T-cell (primary cell): ENCODE measurements around the gene SAFB2. TPM values are rescaled to one million over a fixed set of nuclear protein-coding genes. Genes with fewer than 3 reads are reported as not detected.
A peak's percentile ranks its signal among the peaks of the same experiment; 100 is the strongest.

Experiments used
- ATAC-seq, 4 experiments: fragments of 200-7000 bp in 3 of 4; fragments of 150-1000 bp in 1 of 4; cut with Tn5 transposase; replicated peaks in 1 of 4; 1 replicate in 3 of 4; 2 replicates in 1 of 4; pipeline ENCODE4 v1.10.0; 2021; ENCODE audit warnings: moderate library complexity in 3 of 4, mild to moderate bottlenecking in 2 of 4, moderate number of reproducible peaks in 1 of 4
- CTCF ChIA-PET, 2 donors: fragments of 300-600 bp; sonication (Branson Sonifier 250); formaldehyde crosslinking; loops; one replicate each; lab custom pipeline; 2022; ENCODE audit warnings: antibody characterized with exemption in 2 of 2; lab: Charles Lee
- POLR2A ChIA-PET, 2 donors: fragments of 300-600 bp; sonication (Branson Sonifier 250); formaldehyde crosslinking; loops; one replicate each; lab custom pipeline; 2022; ENCODE audit warnings: antibody characterized with exemption in 2 of 2; lab: Charles Lee
- DNase-seq, 35 experiments: peaks; one replicate each; pipeline versions ENCODE4 v3.0.0 to v3.0.0-alpha.2; 2013 to 2023
- H3K27ac ChIP-seq: one replicate; pipeline ENCODE4 v1.5.1; 2013; ENCODE audit warnings: low read length
- H3K27me3 ChIP-seq, 2 experiments: replicated peaks in 1 of 2; 1 replicate in 1 of 2; 2 replicates in 1 of 2; pipeline versions ENCODE4 v1.6.1 to v1.7.0; 2013; ENCODE audit warnings: low read length in 1 of 2, mixed read lengths in 1 of 2; ENCODE audit not compliant: control insufficient read depth in 2 of 2, insufficient read depth in 2 of 2; ENCODE audit errors: extremely low read depth in 1 of 2
- H3K36me3 ChIP-seq, 2 donors: 1 replicate in 1 of 2; 2 replicates in 1 of 2; pipeline versions ENCODE4 v1.6.1 to v1.7.0; 2013; ENCODE audit warnings: low read length in 1 of 2; ENCODE audit not compliant: control insufficient read depth in 2 of 2, insufficient read depth in 1 of 2; ENCODE audit errors: extremely low read depth in 1 of 2
- H3K4me1 ChIP-seq, 2 experiments: 1 replicate in 1 of 2; 2 replicates in 1 of 2; pipeline versions ENCODE4 v1.6.1 to v1.7.0; 2013; ENCODE audit warnings: low read length in 2 of 2, mixed read lengths in 1 of 2; ENCODE audit not compliant: insufficient read depth in 2 of 2, control insufficient read depth in 1 of 2; ENCODE audit errors: extremely low read depth in 1 of 2
- H3K4me3 ChIP-seq, 2 donors: 1 replicate in 1 of 2; 2 replicates in 1 of 2; pipeline versions ENCODE4 v1.5.1 to v1.7.0; 2013; ENCODE audit warnings: mild to moderate bottlenecking in 2 of 2, low read length in 1 of 2, moderate library complexity in 1 of 2; ENCODE audit not compliant: control insufficient read depth in 1 of 2; ENCODE audit errors: extremely low read depth in 1 of 2
- H3K9me3 ChIP-seq: 2 replicates; pipeline ENCODE4 v1.7.0; 2013
- H3K27ac Mint-ChIP-seq, 2 donors: one replicate each; pipeline ENCODE4 v1.8.0; 2020 to 2021; ENCODE audit warnings: mild to moderate bottlenecking in 2 of 2, mixed read lengths in 2 of 2
- H3K27me3 Mint-ChIP-seq, 2 donors: one replicate each; pipeline ENCODE4 v1.8.0; 2021 to 2022; ENCODE audit warnings: mixed read lengths in 2 of 2
- H3K36me3 Mint-ChIP-seq: one replicate; pipeline ENCODE4 v1.8.0; 2021; ENCODE audit warnings: mixed read lengths
- H3K4me1 Mint-ChIP-seq, 3 donors: one replicate each; pipeline ENCODE4 v1.8.0; 2020 to 2022; ENCODE audit warnings: mixed read lengths in 3 of 3, mild to moderate bottlenecking in 1 of 3
- H3K4me3 Mint-ChIP-seq, 3 donors: one replicate each; pipeline ENCODE4 v1.8.0; 2020 to 2022; ENCODE audit warnings: mild to moderate bottlenecking in 3 of 3, mixed read lengths in 3 of 3, moderate library complexity in 3 of 3
- H3K9me3 Mint-ChIP-seq, 3 donors: one replicate each; pipeline ENCODE4 v1.8.0; 2020 to 2022; ENCODE audit warnings: mixed read lengths in 3 of 3
- WGBS: methylation state at CpG from one replicate; pipeline ENCODE4 v1.1.5; 2013; ENCODE audit warnings: missing lambda C conversion rate; ENCODE audit not compliant: insufficient coverage; 5-methylcytosine and 5-hydroxymethylcytosine counted together
- total RNA-seq, 35 experiments: library from RNA in 6 of 35; stranded (reverse) in 6 of 35; fragments of 120-200 nt in 1 of 35; gene quantifications; one replicate each; pipeline versions ENCODE4 v1.2.1 to v1.2.4 and lab custom pipeline; 2013 to 2026

SAFB2 gene
- total RNA-seq, 5 donors from 2014 or later (not counting 1 experiment from before 2014, with no cell fraction given): 222 to 253 (median 237) TPM

DNA sequence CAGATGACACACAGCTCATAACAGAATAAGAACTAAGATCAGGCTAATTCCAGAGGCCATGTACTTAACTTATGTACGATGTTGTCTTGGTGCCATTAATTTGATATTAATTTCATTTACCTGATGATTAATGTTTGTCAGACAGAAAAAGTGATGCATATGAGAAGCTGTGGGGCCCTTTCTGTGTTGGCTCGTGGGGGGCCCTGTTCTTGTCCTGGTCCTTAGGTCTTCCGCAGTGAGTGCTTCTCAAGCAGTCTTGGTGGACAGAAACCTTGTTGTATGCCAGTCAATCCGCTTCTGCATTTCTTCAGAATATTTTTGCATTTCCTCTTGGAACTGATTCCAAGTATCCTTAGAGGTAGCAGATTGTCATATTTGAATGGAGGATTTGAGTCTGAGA is 20.5 kb upstream of the SAFB2 start:
- no peaks in the 10 kb centered on the region for H3K9me3 Mint-ChIP-seq
- ChIA-PET CTCF (no interaction called here), POLR2A (interaction anchor here in 1 of 2 donors (0.6 kb wide), 1 partner anchor 17 kb away, joined by 13 read pairs; no protein-coding TSS in a partner anchor)
- H3K27ac Mint-ChIP-seq: no peak overlapping the region
- no peaks in the 10 kb centered on the region for H3K27me3 ChIP-seq
- no peak overlapping the region for H3K4me3 Mint-ChIP-seq
- peaks cover 54% of the 10 kb centered on the region for H3K36me3 Mint-ChIP-seq
- no peaks in the 10 kb centered on the region for H3K9me3 ChIP-seq
- no peaks in the 10 kb centered on the region for H3K27me3 Mint-ChIP-seq
- H3K27ac ChIP-seq: no peak overlapping the region
- H3K36me3 ChIP-seq: peaks cover 20 to 64% of the 10 kb centered on the region in 2 donors
- ATAC-seq (no peak), DNase-seq (no peak)
- 94% methylated on average over 2 of the region's 4 CpGs for whole genome bisulfite sequencing
- H3K4me1 ChIP-seq: peaks cover 0 to 3% of the 10 kb centered on the region in 2 experiments
- H3K4me3 ChIP-seq: no peak overlapping the region
- H3K4me1 Mint-ChIP-seq: peaks cover 30 to 49% (median 36%) of the 10 kb centered on the region in 3 donors

DNA sequence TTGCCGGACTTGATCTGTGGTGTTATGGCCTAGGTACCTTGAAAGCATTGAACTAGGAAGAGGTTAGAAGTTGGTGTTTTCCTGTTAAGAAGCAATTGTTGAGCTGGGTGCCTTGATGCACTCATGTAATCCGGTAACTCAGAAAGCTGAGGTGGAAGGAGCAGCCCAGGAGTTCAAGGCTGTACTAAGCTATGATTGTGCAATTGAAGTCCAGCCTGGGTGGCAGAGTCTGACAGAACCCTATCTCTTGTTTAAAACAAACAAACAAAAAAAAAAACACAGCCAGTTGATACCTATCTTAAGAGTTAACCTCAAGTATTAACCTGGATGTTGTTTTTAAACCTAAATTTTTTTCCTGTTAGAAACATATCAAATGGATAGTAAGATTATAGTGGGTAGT is 19.6 kb upstream of the SAFB2 start:
- Histone ChIP-seq H3K4me3 (no peak overlapping the region), H3K4me1 (peaks cover 0 to 8% of the 10 kb centered on the region in 2 experiments), H3K36me3 (peaks cover 18 to 62% of the 10 kb centered on the region in 2 donors), H3K9me3 (no peaks in the 10 kb centered on the region), H3K27me3 (no peaks in the 10 kb centered on the region), H3K27ac (no peak overlapping the region)
- Mint-ChIP-seq H3K36me3 (peaks cover 45% of the 10 kb centered on the region), H3K9me3 (no peaks in the 10 kb centered on the region), H3K27me3 (no peaks in the 10 kb centered on the region), H3K27ac (no peak overlapping the region), H3K4me3 (no peak overlapping the region), H3K4me1 (peaks cover 36 to 56% (median 43%) of the 10 kb centered on the region in 3 donors)
- DNase-seq (no peak), ATAC-seq (no peak)
- ChIA-PET POLR2A (no interaction called here), CTCF (no interaction called here)
- 80% methylated on average over 1 of the region's 2 CpGs for WGBS

- Mint-ChIP-seq H3K27ac (no peak overlapping the region), H3K27me3 (no peaks in the 10 kb centered on the region), H3K36me3 (peaks cover 35% of the 10 kb centered on the region), H3K4me1 (peaks cover 30 to 56% (median 43%) of the 10 kb centered on the region in 3 donors), H3K9me3 (no peaks in the 10 kb centered on the region), H3K4me3 (no peak overlapping the region)
- H3K4me3 ChIP-seq: no peak overlapping the region
- no peaks in the 10 kb centered on the region for H3K27me3 ChIP-seq
- peaks cover 11 to 54% of the 10 kb centered on the region in 2 donors for H3K36me3 ChIP-seq
- DNase-seq (no peak), ATAC-seq (no peak)
- H3K9me3 ChIP-seq: no peaks in the 10 kb centered on the region
- CTCF ChIA-PET: no interaction called here
- peaks cover 0 to 9% of the 10 kb centered on the region in 2 experiments for H3K4me1 ChIP-seq
- H3K27ac ChIP-seq: no peak overlapping the region
- 100% methylated on average over 2 of the region's 4 CpGs for WGBS
- POLR2A ChIA-PET: no interaction called here
Observed at GRCh38 chr19:5641171-5641570, 18.6 kb upstream of the SAFB2 start.

- H3K9me3 ChIP-seq: no peaks in the 10 kb centered on the region
- Mint-ChIP-seq H3K4me3 (no peak overlapping the region), H3K36me3 (peaks cover 13% of the 10 kb centered on the region), H3K27me3 (no peaks in the 10 kb centered on the region), H3K27ac (no peak overlapping the region), H3K9me3 (no peaks in the 10 kb centered on the region), H3K4me1 (peaks cover 32 to 62% (median 51%) of the 10 kb centered on the region in 3 donors)
- ATAC-seq: no peak
- DNase-seq: no peak
- ChIA-PET CTCF (no interaction called here), POLR2A (no interaction called here)
- H3K4me1 ChIP-seq: peaks cover 0 to 17% of the 10 kb centered on the region in 2 experiments
- H3K27ac ChIP-seq: no peak overlapping the region
- H3K4me3 ChIP-seq: no peak overlapping the region
- no peaks in the 10 kb centered on the region for H3K27me3 ChIP-seq
- H3K36me3 ChIP-seq: peaks cover 9 to 42% of the 10 kb centered on the region in 2 donors
- WGBS: no CpG with 5 or more reads among the region's 1 CpG
Observed at GRCh38 chr19:5637971-5638370, 15.4 kb upstream of the SAFB2 start.

GRCh38 chr19:5635427-5635826 is 12.9 kb upstream of the SAFB2 start:
- H3K27ac ChIP-seq: no peak overlapping the region
- peak overlapping the region in 1 of 2 donors; percentile 75 for H3K27ac Mint-ChIP-seq
- H3K36me3 ChIP-seq: peaks cover 3 to 30% of the 10 kb centered on the region in 2 donors
- H3K27me3 Mint-ChIP-seq: no peaks in the 10 kb centered on the region
- no peak overlapping the region for H3K4me3 Mint-ChIP-seq
- no peak overlapping the region for H3K4me3 ChIP-seq
- CTCF ChIA-PET: no interaction called here
- peaks cover 57 to 68% (median 64%) of the 10 kb centered on the region in 3 donors for H3K4me1 Mint-ChIP-seq
- DNase-seq (no peak), ATAC-seq (no peak)
- H3K27me3 ChIP-seq: no peaks in the 10 kb centered on the region
- no peaks in the 10 kb centered on the region for H3K9me3 Mint-ChIP-seq
- H3K4me1 ChIP-seq: peaks cover 2 to 31% of the 10 kb centered on the region in 2 experiments
- no peaks in the 10 kb centered on the region for H3K9me3 ChIP-seq
- 100% methylated on average over 4 of the region's 6 CpGs for WGBS
- H3K36me3 Mint-ChIP-seq: peaks cover 14% of the 10 kb centered on the region
- POLR2A ChIA-PET: interaction anchor here in 1 of 2 donors (0.6 kb wide), 1 partner anchor 963 kb away, joined by 11 read pairs; no protein-coding TSS in a partner anchor

DNA sequence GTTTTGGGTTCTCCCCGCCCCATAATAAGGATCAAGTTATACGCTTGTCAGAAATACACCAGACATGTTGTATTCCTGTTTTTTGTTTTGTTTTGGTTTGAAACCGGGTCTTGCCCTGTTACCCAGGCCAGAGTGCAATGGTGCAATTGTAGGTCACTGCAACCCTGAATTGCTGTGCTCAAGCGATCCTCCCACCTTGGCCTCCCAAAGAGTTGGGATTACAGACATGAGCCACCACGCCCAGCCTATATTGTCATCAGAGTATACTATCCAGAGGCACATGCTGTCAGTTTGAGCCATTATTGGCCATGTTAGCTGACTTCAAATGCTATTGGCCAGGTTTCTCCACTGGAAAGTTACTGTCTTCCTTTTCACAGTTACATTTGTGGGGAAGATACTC is 10.1 kb upstream of the SAFB2 start:
- Mint-ChIP-seq H3K36me3 (peaks cover 22% of the 10 kb centered on the region), H3K9me3 (no peaks in the 10 kb centered on the region), H3K4me3 (peak overlapping the region in 1 of 3 donors; percentile 14), H3K27ac (peak overlapping the region in 1 of 2 donors; percentile 21), H3K4me1 (peaks cover 69 to 85% (median 81%) of the 10 kb centered on the region in 3 donors), H3K27me3 (no peaks in the 10 kb centered on the region)
- POLR2A ChIA-PET: no interaction called here
- H3K27me3 ChIP-seq: no peaks in the 10 kb centered on the region
- peaks cover 9 to 51% of the 10 kb centered on the region in 2 experiments for H3K4me1 ChIP-seq
- DNase-seq (no peak), ATAC-seq (no peak)
- no peak overlapping the region for H3K4me3 ChIP-seq
- WGBS: 77% methylated on average over 3 of the region's 5 CpGs
- H3K27ac ChIP-seq: no peak overlapping the region
- peaks cover 8 to 52% of the 10 kb centered on the region in 2 donors for H3K36me3 ChIP-seq
- CTCF ChIA-PET: no interaction called here
- H3K9me3 ChIP-seq: no peaks in the 10 kb centered on the region
